T-helper 2 cell treated with Interferon-gamma antibody and Interleukin-4, amounts not matched to agents 5 μg/mL and 100 μg/mL, for 36 hours (primary cell): ENCODE results near the gene TIMM10B.
A peak's percentile ranks its signal among the peaks of the same experiment; 100 is the strongest.

Experiments
- DNase-seq: peaks from one replicate; pipeline ENCODE4 v3.0.0; 2021; ENCODE audit warnings: low spot score
- H3K27ac Mint-ChIP-seq: one replicate; pipeline ENCODE4 v1.8.0; 2021; ENCODE audit warnings: mild to moderate bottlenecking, mixed read lengths
- H3K27me3 Mint-ChIP-seq: one replicate; pipeline ENCODE4 v1.8.0; 2021; ENCODE audit warnings: low read depth, mixed read lengths
- H3K36me3 Mint-ChIP-seq: one replicate; pipeline ENCODE4 v1.8.0; 2021; ENCODE audit warnings: low read depth, mixed read lengths
- H3K4me1 Mint-ChIP-seq: one replicate; pipeline ENCODE4 v1.8.0; 2021; ENCODE audit warnings: low read depth, mixed read lengths
- H3K4me3 Mint-ChIP-seq: one replicate; pipeline ENCODE4 v1.8.0; 2022; ENCODE audit warnings: mild to moderate bottlenecking, moderate library complexity, mixed read lengths
- H3K9me3 Mint-ChIP-seq: one replicate; pipeline ENCODE4 v1.8.0; 2021; ENCODE audit warnings: mixed read lengths

TIMM10B gene, protein sequence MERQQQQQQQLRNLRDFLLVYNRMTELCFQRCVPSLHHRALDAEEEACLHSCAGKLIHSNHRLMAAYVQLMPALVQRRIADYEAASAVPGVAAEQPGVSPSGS

DNA sequence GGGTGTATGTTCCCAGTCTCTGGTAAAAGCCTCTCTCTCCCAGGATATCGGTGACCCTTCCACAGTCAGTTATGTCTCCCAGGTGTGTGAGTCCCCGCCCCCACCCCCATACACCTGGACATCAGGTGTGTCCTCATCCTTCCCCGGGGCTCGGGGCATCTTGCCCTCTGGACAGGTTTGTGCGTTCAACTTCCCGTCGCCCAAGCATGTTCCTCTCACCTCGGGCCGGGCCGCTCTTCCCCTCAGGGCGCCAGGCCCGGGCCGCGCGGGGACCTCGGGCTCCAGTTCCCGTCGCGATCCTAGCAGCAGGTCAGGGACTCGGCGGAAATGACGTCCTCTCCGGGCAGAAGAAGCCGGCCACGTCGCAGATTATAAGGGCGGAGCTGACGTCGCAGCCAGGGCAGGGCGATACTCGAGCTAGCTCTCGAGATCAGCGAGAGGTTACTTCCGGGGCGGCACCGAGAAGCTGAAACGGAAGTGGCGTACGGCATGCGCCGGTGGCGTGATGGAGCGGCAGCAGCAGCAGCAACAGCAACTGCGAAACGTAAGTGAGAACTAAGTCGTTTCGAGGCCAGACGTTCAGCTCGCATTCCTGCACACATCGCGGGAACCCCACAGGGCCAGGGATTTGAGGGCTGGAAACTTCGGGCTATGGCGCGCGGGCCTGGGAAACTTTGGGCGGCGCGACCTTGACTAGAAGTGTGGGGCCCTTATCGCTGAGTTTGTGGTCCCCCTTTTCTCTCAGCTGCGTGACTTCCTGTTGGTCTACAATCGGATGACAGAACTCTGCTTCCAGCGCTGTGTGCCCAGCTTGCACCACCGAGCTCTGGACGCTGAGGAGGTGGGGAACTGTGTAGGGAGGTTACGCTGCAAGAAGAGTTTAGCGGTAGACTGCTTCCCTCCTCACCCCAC lies at the start of gene TIMM10B, which contains the start of gene ARFIP2:
TIMM10B (plus strand) TSS at position 490 of the 912 bp plus-strand sequence; CDS start at position 506, 16 bp downstream.
ARFIP2 (minus strand) TSS at position 320 of the 912 bp plus-strand sequence. CDS start 910 bp downstream, outside the sequence.
- peak; percentile 98 for DNase-seq
- peak within 1 kb of the TSS; percentile 94 for H3K4me3 Mint-ChIP-seq
- peak within 1 kb of the TSS; percentile 97 for H3K27ac Mint-ChIP-seq
- H3K4me1 Mint-ChIP-seq = peaks cover 34% of the 10 kb centered on the region
- H3K9me3 Mint-ChIP-seq = no peaks in the 10 kb centered on the region
- H3K36me3 Mint-ChIP-seq = peaks cover 29% of the 10 kb centered on the region
- H3K27me3 Mint-ChIP-seq = no peaks in the 10 kb centered on the region

DNA sequence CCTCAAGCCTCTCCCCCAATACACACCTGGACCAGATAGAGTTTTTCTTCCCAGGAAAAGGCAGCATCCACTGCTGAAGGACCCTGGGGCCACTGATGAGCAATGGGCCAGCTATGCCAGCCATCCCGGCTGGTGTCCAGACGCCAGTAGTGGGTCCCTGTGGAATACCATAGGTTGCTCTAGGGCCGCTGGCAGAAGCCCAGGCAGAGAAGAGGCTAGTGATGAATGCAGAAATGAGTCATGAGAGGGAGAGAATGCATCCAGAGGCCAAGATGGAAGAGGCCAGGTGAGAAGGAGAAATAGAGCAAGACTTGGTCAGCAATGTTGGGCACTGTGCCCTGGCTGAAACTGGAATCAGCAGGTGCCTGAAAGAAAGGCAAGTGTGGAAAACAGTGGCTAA lies 49.4 kb upstream of the TIMM10B start:
- Mint-ChIP-seq H3K9me3 (no peaks in the 10 kb centered on the region), H3K4me3 (no peak overlapping the region), H3K4me1 (peaks cover 6% of the 10 kb centered on the region), H3K36me3 (no peaks in the 10 kb centered on the region), H3K27me3 (peaks cover 6% of the 10 kb centered on the region), H3K27ac (no peak overlapping the region)
- no peak for DNase-seq

DNA sequence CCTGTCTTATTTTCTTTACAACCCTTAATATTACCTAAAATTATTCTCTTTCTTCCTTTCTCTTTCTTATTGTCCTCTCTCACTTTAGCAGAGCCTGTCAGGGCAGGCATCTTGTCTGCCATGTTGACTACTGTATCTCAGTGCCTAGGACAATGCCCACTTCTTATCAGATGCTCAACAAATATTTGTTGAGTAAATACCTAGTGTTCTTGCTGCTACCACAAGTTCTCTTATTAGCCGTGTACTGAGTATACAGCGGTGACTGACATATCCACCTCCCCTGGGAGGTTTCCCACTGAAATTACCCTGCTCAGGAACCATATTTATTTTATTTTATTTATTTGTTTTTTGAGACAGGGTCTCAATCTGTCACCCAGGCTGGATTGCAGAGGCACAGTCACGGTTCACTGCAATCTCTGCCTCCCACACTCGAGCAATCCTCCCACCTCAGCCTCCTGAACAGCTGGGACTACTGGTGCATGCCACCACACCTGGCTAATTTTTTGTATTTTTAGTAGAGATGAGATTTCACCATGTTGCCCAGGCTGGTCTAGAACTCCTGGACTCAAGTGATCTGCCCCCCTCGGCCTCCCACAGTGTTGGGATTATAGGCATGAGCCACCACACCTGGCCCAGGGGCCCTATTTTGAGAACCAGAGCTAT lies 47.2 kb upstream of the TIMM10B start:
- peaks cover 6% of the 10 kb centered on the region for H3K4me1 Mint-ChIP-seq
- no peaks in the 10 kb centered on the region for H3K36me3 Mint-ChIP-seq
- no peaks in the 10 kb centered on the region for H3K9me3 Mint-ChIP-seq
- H3K4me3 Mint-ChIP-seq = no peak overlapping the region
- H3K27me3 Mint-ChIP-seq = no peaks in the 10 kb centered on the region
- no peak overlapping the region for H3K27ac Mint-ChIP-seq
- DNase-seq = no peak

DNA sequence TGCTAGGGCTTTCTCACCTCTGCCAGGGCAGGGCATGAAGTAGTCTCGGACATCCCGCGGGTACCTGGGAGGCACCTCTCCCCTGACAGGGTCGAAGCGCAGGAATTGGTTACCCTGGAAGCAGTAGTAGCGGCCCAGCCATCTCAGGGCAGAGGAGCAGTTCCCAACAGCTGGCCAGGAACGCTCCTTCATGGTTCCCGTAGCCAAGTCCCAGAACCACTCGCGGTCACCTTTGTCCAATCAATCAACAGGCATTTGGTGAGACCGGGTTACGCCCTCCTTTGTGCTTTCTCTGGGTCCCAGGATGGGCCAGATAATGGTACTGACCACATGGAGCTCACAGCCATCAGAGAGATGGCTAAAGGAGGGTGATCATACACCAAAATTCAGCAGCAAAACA lies 43.9 kb upstream of the TIMM10B start:
- Mint-ChIP-seq H3K36me3 (no peaks in the 10 kb centered on the region), H3K27ac (no peak overlapping the region)

DNA sequence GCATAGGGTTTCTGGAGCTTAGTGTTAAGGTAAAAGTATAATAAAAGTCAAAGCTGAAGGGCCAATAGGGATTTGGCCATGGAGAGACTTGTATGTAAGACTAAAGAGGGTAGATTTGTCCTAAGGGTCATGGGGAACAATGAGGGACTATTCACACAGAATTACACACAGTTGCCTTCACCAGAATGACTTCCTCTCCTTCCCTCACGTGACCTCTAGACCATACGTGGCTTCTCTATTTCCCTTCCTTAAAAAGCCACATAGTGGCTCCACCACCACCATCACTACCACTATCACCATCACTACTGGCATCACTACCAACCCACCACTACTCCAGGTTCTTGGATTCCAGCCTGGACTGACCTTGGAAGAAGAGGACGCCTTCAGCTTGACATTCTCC lies 43.3 kb upstream of the TIMM10B start:
- peaks cover 6% of the 10 kb centered on the region for H3K4me1 Mint-ChIP-seq
- no peaks in the 10 kb centered on the region for H3K27me3 Mint-ChIP-seq
- no peaks in the 10 kb centered on the region for H3K9me3 Mint-ChIP-seq
- H3K36me3 Mint-ChIP-seq = no peaks in the 10 kb centered on the region
- no peak overlapping the region for H3K27ac Mint-ChIP-seq
- no peak for DNase-seq
- H3K4me3 Mint-ChIP-seq = no peak overlapping the region

More for the DNA sequence above, 43.9 kb upstream of the TIMM10B start:
- peaks cover 8% of the 10 kb centered on the region for H3K4me1 Mint-ChIP-seq
- H3K4me3 Mint-ChIP-seq = no peak overlapping the region
- H3K27me3 Mint-ChIP-seq = no peaks in the 10 kb centered on the region
- DNase-seq = no peak
- no peaks in the 10 kb centered on the region for H3K9me3 Mint-ChIP-seq

DNA sequence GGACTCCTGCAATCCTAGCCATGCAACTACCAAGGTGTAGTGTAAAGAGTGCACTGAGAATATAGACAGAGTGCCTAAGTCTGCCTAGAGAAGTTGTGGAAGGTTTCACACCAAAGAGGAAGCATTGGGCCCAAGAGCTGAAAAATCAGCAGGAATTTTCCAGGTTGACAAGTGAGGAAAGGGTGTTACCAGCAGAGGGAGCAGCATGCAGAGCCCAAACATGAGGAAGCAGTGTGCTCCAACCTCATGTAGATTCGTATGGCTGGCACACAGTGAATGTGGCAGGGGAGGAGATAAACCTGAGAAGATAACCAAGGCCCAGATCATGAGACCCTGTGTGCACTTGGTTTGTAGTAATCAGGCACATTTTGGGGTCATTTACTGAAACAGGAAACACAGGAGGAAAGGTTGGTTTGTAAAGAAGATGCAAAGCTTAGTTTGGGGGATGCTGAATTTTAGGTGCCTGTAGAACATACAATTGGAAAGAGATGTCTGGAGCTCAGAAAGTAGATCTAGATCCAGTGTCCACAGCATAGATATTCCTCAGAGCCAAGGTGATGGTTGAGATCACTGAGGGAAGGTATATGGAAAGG lies 42.2 kb upstream of the TIMM10B start:
- H3K4me1 Mint-ChIP-seq = peaks cover 6% of the 10 kb centered on the region
- DNase-seq = peak; percentile 11
- no peaks in the 10 kb centered on the region for H3K27me3 Mint-ChIP-seq
- H3K9me3 Mint-ChIP-seq = no peaks in the 10 kb centered on the region
- H3K27ac Mint-ChIP-seq = no peak overlapping the region
- H3K4me3 Mint-ChIP-seq = no peak overlapping the region
- no peaks in the 10 kb centered on the region for H3K36me3 Mint-ChIP-seq

DNA sequence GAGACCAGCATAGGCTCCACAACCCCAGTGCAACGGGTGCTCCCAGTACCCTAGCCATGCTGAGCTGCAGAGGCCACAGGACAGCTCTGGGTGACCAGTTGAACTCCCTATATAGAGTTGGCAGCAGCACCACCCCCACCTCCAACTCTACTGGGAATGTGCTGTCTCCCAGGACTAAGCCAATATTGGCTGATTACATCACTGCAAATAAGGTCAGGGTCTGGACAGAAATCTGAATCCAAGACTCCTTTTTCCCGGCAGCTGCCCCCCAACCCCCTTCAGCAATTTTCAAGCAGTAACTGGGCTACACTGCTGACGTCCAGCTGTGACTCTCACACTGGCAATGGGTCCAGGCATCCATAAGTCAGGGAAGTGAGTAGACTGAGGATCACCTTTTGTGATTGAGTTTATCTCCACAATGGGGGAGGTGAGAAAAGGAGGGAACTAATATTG lies 40.4 kb upstream of the TIMM10B start, which contains the start of gene HPX:
HPX (minus strand) TSS at position 82 of the 453 bp plus-strand sequence; CDS start at position 58, 24 bp downstream.
- H3K4me1 Mint-ChIP-seq = peaks cover 3% of the 10 kb centered on the region
- no peak for DNase-seq
- H3K4me3 Mint-ChIP-seq = no peak within 1 kb of the TSS
- no peaks in the 10 kb centered on the region for H3K36me3 Mint-ChIP-seq
- H3K27me3 Mint-ChIP-seq = peaks cover 8% of the 10 kb centered on the region
- no peak within 1 kb of the TSS for H3K27ac Mint-ChIP-seq
- no peaks in the 10 kb centered on the region for H3K9me3 Mint-ChIP-seq

DNA sequence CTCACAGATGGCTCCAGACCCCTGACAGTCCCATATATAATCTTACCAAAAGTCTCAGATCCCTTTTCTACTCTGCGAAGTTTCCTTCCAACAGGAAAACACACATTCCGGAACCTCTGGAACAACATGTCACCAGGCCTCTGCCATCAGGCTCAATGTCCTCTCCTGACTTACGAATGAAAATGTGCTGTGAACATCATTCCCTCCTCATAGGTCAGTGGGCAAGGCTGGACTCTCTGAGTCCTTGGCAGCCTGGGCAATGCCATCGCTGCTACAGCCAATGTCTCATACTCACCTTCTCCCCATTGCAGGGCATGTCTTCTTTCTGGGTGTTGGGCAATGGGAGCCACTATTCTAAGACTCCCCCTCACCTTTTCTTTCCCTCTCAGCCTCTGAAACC lies 38.9 kb upstream of the TIMM10B start:
- DNase-seq = no peak
- no peak overlapping the region for H3K4me3 Mint-ChIP-seq
- no peak overlapping the region for H3K27ac Mint-ChIP-seq
- H3K27me3 Mint-ChIP-seq = peaks cover 10% of the 10 kb centered on the region
- H3K9me3 Mint-ChIP-seq = no peaks in the 10 kb centered on the region
- no peaks in the 10 kb centered on the region for H3K36me3 Mint-ChIP-seq
- peaks cover 2% of the 10 kb centered on the region for H3K4me1 Mint-ChIP-seq

DNA sequence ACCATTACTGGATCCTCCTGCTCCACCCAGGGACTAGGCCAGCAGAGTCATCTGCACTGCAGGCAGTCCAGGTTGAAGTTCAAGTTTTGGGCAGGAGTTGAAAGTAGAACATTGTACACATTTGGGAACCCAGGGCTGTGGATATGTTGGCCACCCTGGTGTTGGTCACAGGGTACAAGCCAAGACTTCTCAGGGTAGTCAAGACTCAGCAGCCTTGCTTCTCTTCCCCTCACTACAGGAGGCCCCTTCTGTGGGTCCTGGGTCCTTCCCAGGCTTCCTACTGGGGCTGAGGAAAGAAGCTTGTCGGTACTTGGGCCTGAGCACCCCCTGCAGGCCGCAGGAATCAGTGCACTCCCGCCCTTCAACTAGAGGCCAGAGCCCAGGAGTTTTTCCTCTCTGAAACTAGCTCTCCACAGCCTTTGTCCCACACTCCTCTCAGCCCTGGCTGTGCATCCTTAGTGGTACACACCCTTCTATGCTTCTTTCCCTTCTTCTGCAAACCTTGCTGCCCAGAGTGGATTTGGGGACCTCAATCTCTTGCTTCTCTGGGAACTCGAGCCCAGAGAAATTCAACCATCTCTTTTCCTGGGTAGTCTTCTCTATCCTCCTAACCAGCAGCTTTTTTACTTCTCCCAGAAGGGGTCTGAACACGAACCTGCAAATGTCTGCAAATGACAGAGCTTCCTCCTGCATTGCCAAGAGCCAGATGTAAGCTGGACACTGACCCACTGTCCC lies 37.9 kb upstream of the TIMM10B start:
- Mint-ChIP-seq H3K4me1 (peaks cover 2% of the 10 kb centered on the region), H3K9me3 (no peaks in the 10 kb centered on the region), H3K27me3 (peaks cover 10% of the 10 kb centered on the region), H3K4me3 (no peak overlapping the region), H3K36me3 (no peaks in the 10 kb centered on the region), H3K27ac (no peak overlapping the region)
- DNase-seq = peak; percentile 25

DNA sequence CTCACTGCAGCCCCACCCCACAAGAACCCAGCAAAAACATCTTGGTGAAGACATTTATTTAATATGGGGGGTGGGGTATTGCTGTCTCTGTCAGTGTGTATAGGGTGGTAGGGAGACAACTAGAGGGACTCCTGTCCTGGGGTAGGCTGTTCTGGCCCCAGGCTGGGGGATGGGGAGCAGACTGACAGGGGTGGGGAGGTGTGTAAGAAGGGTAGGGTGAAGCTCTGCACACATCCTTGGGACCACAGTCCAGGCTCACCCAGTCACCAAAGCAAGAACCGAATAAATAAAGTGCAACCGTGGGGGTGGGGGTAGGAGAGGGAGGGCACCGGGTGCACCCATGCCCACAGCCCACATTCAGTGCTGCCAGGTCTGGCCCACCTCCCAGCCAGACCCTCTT lies 32.7 kb upstream of the TIMM10B start:
- Mint-ChIP-seq H3K27ac (no peak overlapping the region), H3K36me3 (no peaks in the 10 kb centered on the region), H3K4me1 (no peaks in the 10 kb centered on the region), H3K27me3 (peaks cover 10% of the 10 kb centered on the region), H3K9me3 (no peaks in the 10 kb centered on the region), H3K4me3 (no peak overlapping the region)
- no peak for DNase-seq

DNA sequence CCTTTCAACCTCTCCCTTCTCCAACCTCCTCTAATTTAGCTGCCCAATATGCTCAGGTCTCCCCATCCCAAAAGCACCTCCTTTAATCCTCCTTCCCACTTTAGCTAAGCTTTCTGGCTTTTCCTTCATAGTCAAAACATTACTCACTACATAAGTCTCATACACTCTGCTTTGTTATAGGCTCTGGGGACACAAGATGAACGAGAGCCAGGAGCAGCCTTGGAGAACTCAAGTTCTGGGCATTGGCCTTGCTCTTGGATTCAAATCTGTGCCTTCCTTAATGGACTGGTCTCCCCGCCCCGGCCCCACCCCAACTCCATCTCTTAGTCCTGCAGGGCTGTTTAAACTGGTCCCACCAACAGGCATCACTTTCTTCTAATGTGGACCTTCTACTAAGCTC lies 29.1 kb upstream of the TIMM10B start:
- H3K27me3 Mint-ChIP-seq = no peaks in the 10 kb centered on the region
- DNase-seq = no peak

DNA sequence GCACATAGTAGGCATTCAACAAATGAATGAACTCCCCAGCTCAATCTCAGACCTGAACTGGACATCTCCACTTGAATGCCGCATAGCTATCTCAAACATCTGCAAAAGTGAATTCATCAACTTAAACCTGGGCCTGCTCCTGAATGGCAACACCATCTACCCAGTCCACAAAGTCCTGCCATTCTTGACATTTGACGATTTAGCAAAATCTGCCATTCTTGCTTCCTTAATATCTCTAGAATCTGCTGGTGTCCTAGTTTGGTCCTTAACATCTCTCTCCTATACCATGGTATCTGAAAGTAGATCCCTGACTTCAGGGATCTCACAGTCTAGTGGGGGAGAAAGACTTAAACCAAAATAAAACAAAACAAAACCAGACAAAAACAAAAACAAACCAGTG lies 28.1 kb upstream of the TIMM10B start:
- no peak for DNase-seq
- no peaks in the 10 kb centered on the region for H3K27me3 Mint-ChIP-seq
- no peaks in the 10 kb centered on the region for H3K4me1 Mint-ChIP-seq
- no peaks in the 10 kb centered on the region for H3K9me3 Mint-ChIP-seq
- no peaks in the 10 kb centered on the region for H3K36me3 Mint-ChIP-seq
- H3K4me3 Mint-ChIP-seq = no peak overlapping the region
- H3K27ac Mint-ChIP-seq = no peak overlapping the region

More for the DNA sequence above, 29.1 kb upstream of the TIMM10B start:
- Mint-ChIP-seq H3K4me1 (no peaks in the 10 kb centered on the region), H3K4me3 (no peak overlapping the region), H3K27ac (no peak overlapping the region), H3K36me3 (no peaks in the 10 kb centered on the region), H3K9me3 (no peaks in the 10 kb centered on the region)

DNA sequence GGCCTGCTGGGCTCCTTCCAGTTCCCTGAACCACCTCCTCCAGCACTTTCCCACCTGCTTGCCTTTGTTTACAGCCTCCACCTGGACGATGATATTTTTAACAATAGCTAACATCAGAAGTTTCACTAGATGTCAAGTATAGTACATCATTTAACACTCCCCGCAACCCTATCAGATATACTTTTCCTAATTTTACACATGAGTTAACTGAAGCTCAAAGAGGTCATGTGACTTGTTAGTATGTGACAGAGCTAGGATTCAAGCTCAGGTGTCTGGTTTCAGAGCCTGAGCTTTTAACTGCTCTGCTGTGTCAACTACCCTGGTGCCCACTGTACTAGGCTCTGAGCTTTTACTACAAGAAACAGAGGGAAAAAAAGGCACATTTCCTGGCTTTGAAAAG lies 26.2 kb upstream of the TIMM10B start:
- Mint-ChIP-seq H3K4me1 (no peaks in the 10 kb centered on the region), H3K9me3 (no peaks in the 10 kb centered on the region), H3K27me3 (no peaks in the 10 kb centered on the region), H3K27ac (no peak overlapping the region), H3K36me3 (no peaks in the 10 kb centered on the region), H3K4me3 (no peak overlapping the region)
- no peak for DNase-seq
